GM19395 (cell line): Measurements from ENCODE around the gene MFNG.

Source experiments
- ATAC-seq: cut with Tn5 transposase; IDR thresholded peaks from one replicate; pipeline ENCODE4 v1.9.1; 2021; ENCODE audit warnings: mild to moderate bottlenecking, moderate library complexity; ENCODE audit not compliant: unreplicated experiment

Gene MFNG

DNA sequence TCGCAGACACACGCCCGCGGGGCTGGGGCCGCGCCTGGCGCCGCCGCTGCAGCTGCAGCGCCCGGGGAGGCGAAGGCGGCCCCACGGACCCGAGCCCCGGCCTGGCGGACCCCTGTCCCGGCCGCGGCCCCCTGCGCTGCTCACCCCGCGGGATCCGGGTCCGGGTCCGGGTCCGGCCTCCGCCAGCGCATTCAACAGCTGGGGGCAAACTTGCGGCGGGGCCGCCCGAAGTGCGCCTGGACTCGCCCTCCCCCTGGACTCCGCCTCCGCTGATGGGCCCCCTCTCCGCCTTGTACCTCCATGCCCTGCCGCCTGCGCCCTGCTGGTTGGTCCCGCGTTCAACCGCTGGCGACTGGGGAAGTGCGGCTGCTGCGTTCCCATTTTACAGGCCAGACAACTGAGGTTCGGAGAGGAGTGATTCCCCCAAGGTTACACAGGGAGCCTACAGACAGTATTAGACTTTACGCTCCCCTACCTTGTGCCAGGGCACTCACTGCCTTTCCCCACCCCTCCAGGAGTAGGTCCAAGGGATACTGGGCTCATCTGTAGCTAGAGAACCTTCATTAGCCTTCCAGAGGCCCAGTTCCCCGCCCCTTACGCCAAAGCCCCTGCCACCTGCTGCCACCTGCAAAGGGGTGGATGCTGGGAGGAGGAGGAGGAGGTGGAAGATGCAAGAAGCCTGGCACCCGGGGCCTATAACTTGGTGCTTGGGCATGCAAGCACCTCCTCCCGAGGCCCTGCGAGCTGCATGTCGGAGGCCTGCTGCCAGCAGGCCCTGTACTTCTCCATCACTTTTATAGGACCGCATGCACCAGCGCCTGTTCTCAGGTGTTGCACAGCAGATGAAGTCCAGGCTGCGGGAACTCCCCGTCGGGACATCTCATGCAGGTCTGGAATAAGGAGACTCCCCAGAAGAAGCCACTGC is 58.2 kb downstream of the MFNG start:
- ATAC-seq: no peak

DNA sequence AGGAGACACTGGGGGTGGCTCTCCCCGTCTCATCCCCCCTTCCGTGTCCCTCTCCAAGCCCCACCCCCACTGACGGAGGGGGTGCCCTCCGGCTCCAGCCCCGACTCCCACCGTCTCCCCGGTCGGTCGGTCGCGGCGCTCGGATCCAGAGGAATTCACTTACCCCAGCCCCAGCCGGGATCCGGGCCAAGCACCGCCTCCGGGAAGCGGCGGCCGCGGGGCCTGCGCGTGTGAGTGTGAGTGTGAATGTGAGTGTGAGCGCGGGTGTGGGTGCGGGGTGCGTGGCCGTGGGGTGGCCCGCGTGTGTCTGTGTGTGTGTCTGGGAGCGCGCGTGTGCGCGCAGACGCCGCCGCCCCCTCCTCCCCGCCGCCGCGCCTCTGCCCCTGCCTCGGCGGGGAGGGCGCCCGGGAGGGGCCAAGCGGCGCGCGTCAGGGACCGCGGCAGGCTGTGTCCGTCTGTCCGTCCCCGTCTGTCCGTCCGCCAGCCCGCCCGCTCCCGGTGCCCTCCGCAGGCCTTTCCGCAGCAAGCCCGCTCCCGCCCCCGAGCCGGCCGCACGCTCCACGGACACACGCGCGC is 59.0 kb downstream of the MFNG start, which contains the start of gene ELFN2:
TSS of gene ELFN2 (minus strand) at position 345 of the 576 bp plus-strand sequence. CDS start 51,945 bp downstream, outside the sequence.
- no peak for ATAC-seq

GRCh38 chr22:37426706-37427134 is 59.5 kb downstream of the MFNG start:
- no peak for ATAC-seq

- ATAC-seq: no peak
Observed at GRCh38 chr22:37425800-37426705, 60.1 kb downstream of the MFNG start.

- ATAC-seq: no peak
Observed at GRCh38 chr22:37425369-37425768, 60.8 kb downstream of the MFNG start.

DNA sequence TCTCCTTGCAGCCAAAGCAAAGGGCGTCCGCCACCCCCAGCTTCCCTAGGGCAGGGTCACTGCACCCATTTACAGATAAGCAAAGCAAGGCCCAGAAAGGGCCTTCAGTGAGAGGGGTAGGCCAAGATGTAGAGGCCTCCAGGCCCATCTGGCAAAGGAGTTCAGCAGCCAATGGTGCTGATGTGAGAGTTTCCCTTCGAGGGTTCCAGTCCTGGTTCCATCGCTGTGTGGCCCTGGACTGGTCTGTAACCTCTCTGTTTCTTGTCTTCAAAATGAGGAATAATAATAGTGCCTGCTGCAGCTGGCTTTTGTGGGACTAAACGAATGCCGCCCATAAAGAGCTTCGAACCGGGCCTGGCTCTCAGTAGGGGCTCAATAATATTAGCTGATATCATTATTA is 62.9 kb downstream of the MFNG start:
- no peak for ATAC-seq

DNA sequence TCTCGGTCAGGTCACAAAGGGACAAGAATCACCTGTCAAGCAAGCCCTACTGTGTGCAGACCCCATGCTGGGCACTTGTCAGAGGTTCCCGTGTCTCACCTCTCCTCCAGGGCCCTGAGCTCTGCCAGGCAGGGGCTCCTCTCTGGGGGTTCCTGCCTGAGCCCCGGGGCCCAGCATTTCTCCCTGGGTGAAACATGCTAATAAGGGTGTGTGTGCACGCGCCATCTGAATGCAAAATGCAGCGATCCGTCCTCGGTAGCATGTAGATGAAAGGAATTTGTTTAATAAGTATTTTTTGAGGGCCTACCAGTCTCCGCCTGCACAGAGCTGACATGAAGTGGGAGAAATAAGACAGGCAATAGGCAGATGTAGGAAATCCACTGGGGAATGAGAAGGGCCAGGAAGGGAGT is 64.7 kb downstream of the MFNG start:
- ATAC-seq: no peak

DNA sequence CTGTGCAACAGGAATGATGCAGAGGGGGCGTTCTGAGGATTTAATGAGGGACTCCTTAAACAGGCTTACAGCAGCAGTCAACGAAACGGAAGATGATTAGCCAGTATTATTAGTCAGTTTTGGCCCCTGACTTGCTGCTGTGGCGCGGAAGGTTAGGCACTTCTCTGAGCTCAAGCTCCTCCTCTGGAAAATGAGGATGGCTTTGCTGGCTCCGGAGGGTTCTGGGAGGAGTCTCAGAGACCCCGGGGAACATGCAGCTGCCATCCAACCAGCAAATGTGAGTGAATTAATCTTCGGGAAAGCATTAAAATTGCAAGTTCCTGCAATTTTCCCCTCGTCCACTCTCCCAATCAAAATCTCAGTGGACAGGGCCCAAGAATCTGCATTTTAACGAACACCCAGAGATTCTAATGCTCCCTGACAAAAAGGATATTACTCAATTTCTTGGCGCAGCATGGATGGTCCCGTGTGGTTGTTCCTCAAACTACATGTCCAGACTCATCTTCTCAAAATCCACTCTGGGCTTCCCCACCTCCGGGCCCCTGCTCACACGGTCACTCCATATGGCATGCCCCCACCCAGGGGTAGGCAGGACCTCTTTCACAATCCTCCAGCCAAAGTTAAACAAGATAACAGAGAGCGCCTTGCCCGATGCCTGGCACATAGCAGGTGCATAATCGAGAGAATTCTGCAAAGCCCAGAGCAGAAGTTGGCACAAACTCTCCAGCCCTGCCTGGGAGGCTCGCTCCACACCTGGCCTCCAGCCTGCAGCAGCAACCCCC is 65.3 kb downstream of the MFNG start:
- ATAC-seq: no peak

- ATAC-seq: no peak
Observed at GRCh38 chr22:37419969-37420685, 66.1 kb downstream of the MFNG start.

DNA sequence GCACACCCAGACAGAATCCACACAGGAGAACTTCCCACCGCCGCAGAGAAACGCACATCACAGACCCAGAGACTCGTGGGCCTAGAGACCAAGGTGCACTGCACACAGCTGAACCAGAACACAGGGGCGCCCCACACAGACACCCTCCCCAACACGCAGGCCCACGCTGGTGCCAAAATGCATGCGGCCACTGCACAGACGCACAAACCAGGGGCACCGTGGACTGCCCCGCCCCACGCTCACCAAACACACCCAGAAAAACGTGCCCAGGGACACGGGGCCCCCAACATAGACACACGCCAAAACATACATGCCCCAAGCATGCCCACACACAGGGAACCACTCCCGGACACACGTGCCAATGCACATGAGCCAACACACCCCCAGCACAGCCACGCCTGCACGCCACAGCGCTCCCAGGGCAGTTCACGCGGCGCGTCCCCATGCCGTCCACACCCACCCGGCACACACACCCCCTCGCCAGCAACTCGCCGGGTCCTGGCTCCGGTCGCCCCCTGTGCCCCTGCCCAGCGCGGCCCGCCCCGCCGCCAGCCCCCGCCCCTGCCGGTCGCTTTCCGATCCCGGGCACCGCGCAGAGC is 66.7 kb downstream of the MFNG start:
- ATAC-seq: no peak
